GM12878 (cell line): ENCODE data around the gene RALGPS1. TPM values are rescaled to one million over a fixed set of nuclear protein-coding genes. Genes with fewer than 3 reads are reported as not detected.

Experiments
- ATAC-seq: fragments of 200-7000 bp; cut with Tn5 transposase; 3 replicates; pipeline ENCODE4 v1.9.1; 2020; ENCODE audit warnings: mild to moderate bottlenecking, moderate library complexity
- BruUV-seq: library from RNA; stranded (reverse); fragments of 400-500 nt; replicated peaks from 2 replicates; lab custom pipeline; 2021; lab: Mats Ljungman, UMichigan
- CTCF ChIA-PET: fragments of 300-600 bp; sonication (Branson Sonifier 250); formaldehyde crosslinking; extraction: SDS; loops from one replicate; lab custom pipeline; 2021; ENCODE audit warnings: inconsistent platforms; lab: Yijun Ruan, JAX
- POLR2A ChIA-PET: fragments of 350-600 bp; formaldehyde crosslinking; extraction: SDS; loops from one replicate; lab custom pipeline; 2021; ENCODE audit warnings: inconsistent platforms; lab: Charles Lee
- RAD21 ChIA-PET: fragments of 300-600 bp; sonication (Branson Sonifier 250); formaldehyde crosslinking; loops from one replicate; lab custom pipeline; 2023; ENCODE audit warnings: antibody characterized with exemption; ENCODE audit not compliant: unreplicated experiment; lab: Charles Lee
- SMC1A ChIA-PET: fragments of 300-600 bp; sonication (Branson Sonifier 250); formaldehyde crosslinking; loops from one replicate; lab custom pipeline; 2023; ENCODE audit not compliant: unreplicated experiment, uncharacterized antibody; lab: Charles Lee
- DNase-seq: peaks from one replicate; pipeline ENCODE4 v3.0.0-alpha.2; 2011; ENCODE audit warnings: low read depth, low spot score
- FAIRE-seq: peaks from 3 replicates; lab custom pipeline; 2011; peaks lifted over from hg19 to GRCh38; lab: Jason Lieb, UNC
- H2AFZ ChIP-seq: 2 replicates; pipeline ENCODE4 v1.6.0; 2011; ENCODE audit warnings: low read depth, low read length, control low read depth; ENCODE audit not compliant: control insufficient read depth
- H3K27ac ChIP-seq: 2 replicates; pipeline ENCODE4 v1.5.1; 2011; ENCODE audit warnings: control low read depth; ENCODE audit not compliant: control insufficient read depth, insufficient read depth
- H3K27me3 ChIP-seq, 2 experiments: replicated peaks in 1 of 2; 2 replicates each; pipeline versions ENCODE4 v1.6.0 to v1.6.1; 2011; ENCODE audit warnings: low read length in 1 of 2; ENCODE audit not compliant: control insufficient read depth in 2 of 2, insufficient read depth in 2 of 2
- H3K36me3 ChIP-seq, 2 experiments: 2 replicates each; pipeline ENCODE4 v1.5.1; 2011; ENCODE audit warnings: low read length in 1 of 2; ENCODE audit not compliant: control insufficient read depth in 2 of 2, insufficient read depth in 2 of 2
- H3K4me1 ChIP-seq: 2 replicates; pipeline ENCODE4 v1.6.1; 2011; ENCODE audit warnings: mild to moderate bottlenecking, low read length, moderate library complexity, mixed read lengths; ENCODE audit not compliant: control insufficient read depth, insufficient read depth
- H3K4me2 ChIP-seq: 2 replicates; pipeline ENCODE4 v1.6.0; 2011; ENCODE audit warnings: control low read depth; ENCODE audit not compliant: control insufficient read depth, insufficient read depth
- H3K4me3 ChIP-seq: fragments of 200-600 bp; sonication (generic); 2 replicates; pipeline ENCODE4 v1.5.1; 2016
- H3K79me2 ChIP-seq: 2 replicates; pipeline ENCODE4 v1.6.0; 2011; ENCODE audit warnings: low read length; ENCODE audit not compliant: control insufficient read depth, insufficient read depth
- H3K9ac ChIP-seq: 2 replicates; pipeline ENCODE4 v1.8.0; 2011; ENCODE audit warnings: low read length, control low read depth, mixed read lengths; ENCODE audit not compliant: control insufficient read depth, insufficient read depth
- H3K9me3 ChIP-seq: replicated peaks from 3 replicates; pipeline ENCODE4 v1.5.1; 2011; ENCODE audit warnings: mild to moderate bottlenecking, low read length; ENCODE audit not compliant: control insufficient read depth, insufficient read depth
- H4K20me1 ChIP-seq: 2 replicates; pipeline ENCODE4 v1.6.0; 2011; ENCODE audit not compliant: control insufficient read depth, insufficient read depth
- CEBPB ChIP-seq, 2 experiments: fragments of 150-350 bp in 1 of 2; IDR thresholded peaks; 2 replicates each; pipeline ENCODE4 v1.6.1; 2012 to 2014; ENCODE audit warnings: low read depth in 2 of 2, low read length in 2 of 2, borderline replicate concordance in 1 of 2, inconsistent platforms in 1 of 2
- MXI1 ChIP-seq: fragments of 150-350 bp; IDR thresholded peaks from 2 replicates; pipeline ENCODE4 v1.6.1; 2011; ENCODE audit warnings: low read depth, mild to moderate bottlenecking, inconsistent platforms, low read length, improper control_type of control experiment
- NFYB ChIP-seq: IDR thresholded peaks from 2 replicates; pipeline ENCODE4 v1.6.1; 2011; ENCODE audit warnings: low read depth, mild to moderate bottlenecking, low read length, improper control_type of control experiment, moderate library complexity; ENCODE audit not compliant: insufficient read depth
- NR2C1 ChIP-seq: fragments of 450-650 bp; IDR thresholded peaks from 2 replicates; pipeline ENCODE4 v1.6.1; 2017; ENCODE audit warnings: antibody characterized with exemption, mild to moderate bottlenecking, moderate library complexity
- SMAD1 ChIP-seq: fragments of 450-650 bp; IDR thresholded peaks from 2 replicates; pipeline ENCODE4 v1.6.1; 2018; ENCODE audit warnings: mild to moderate bottlenecking, low read depth; ENCODE audit not compliant: partially characterized antibody
- TAF1 ChIP-seq: IDR thresholded peaks from 2 replicates; pipeline ENCODE4 v1.6.1; 2011; ENCODE audit warnings: mild to moderate bottlenecking, low read depth, low read length, borderline replicate concordance
- TCF7 ChIP-seq: IDR thresholded peaks from 2 replicates; pipeline ENCODE4 v1.6.1; 2014; ENCODE audit warnings: antibody characterized with exemption, borderline replicate concordance
- WGBS: methylation state at CpG from one replicate; pipeline ENCODE4 v1.1.6; 2016; ENCODE audit warnings: low lambda C conversion rate; ENCODE audit not compliant: insufficient replicate concordance, insufficient coverage; ENCODE audit errors: missing lambda C conversion rate; 5-methylcytosine and 5-hydroxymethylcytosine counted together
- in situ Hi-C: fragments of 300-500 bp; cut with MboI; formaldehyde crosslinking; loops from 9 replicates; pipeline ENCODE4 v1.14.3; 2018; ENCODE audit warnings: mixed read lengths
- intact Hi-C: fragments of 100-400 bp; cut with micrococcal nuclease; formaldehyde crosslinking; loops from one replicate; pipeline ENCODE4 v1.14.2; 2022; ENCODE audit not compliant: unreplicated experiment
- polyA plus RNA-seq, 11 experiments: library from polyadenylated mRNA; depleted of rRNA in 4 of 11; unstranded in 6 of 11; stranded (reverse) in 5 of 11; fragments of >200 nt; fragmentation: Nextera tagmentation in 4 of 11; fragmentation: Illumina TruSeq in 1 of 11; extraction: Ambion mirVana in 4 of 11; extraction: Trizol in 1 of 11; gene quantifications; 1 replicate in 1 of 11; 2 replicates in 10 of 11; pipeline versions ENCODE4 v1.2.1 to v1.2.3, GENCODE V29; 2011 to 2016; ENCODE audit warnings: inconsistent platforms in 2 of 11, missing spikeins in 2 of 11, low read depth in 1 of 11
- total RNA-seq, 4 experiments: library from RNA; depleted of rRNA in 3 of 4; stranded (reverse); fragments of >200 nt in 3 of 4; fragmentation: Illumina TruSeq in 1 of 4; extraction: Trizol in 1 of 4; gene quantifications; 2 replicates each; pipeline versions ENCODE4 v1.2.1 to v1.2.3, GENCODE V29; 2013 to 2021

Gene RALGPS1
- total and polyA plus RNA-seq, 10 of the 15 experiments (the other 5 are each of a cell fraction or from before 2014, with no cell fraction given): 0.13 to 5.6 (median 2.7) TPM

DNA sequence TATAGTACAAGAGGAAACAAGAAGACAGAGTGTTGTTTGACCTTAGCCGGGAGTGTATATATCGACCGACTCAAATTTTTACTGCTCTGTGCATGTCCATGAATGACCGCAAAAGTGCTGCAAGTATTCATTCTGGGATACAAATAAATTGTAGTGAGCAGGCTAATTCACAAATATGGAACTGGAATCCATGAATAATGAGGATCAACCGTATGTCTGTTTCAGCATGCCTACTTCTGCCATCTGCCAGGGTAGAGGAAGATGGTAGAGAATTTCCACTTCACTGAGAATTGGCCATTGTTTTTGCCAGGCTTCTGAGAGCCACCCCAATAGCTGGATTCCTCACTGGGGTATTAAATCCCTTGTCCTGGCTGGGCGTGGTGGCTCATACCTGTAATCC is 8.5 kb upstream of the RALGPS1 start (continued):
- TF ChIP-seq MXI1: no peak

DNA sequence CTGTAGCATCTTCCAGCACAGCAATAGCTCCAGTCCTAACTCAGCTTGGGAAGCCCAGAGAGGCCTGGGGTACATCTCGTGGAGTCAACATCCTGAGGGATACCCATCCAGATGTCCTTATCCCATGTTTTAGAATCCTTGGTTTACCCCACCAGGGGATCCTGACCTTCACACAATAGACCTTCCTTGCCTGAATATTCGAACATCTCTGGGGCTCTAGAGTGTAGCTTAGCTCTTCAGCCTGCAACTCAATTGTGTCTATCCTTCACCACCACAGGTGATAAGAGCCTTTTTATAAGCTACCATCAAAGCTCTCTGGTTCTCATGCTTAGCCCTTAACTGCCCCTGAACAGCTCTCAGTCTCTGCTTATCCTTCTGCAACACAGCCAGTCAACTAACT is 7.5 kb upstream of the RALGPS1 start:
- ChIA-PET SMC1A (no interaction called here), CTCF (no interaction called here), POLR2A (no interaction called here), RAD21 (no interaction called here)
- ATAC-seq (no peak), DNase-seq (no peak), FAIRE-seq (no peak)
- WGBS: 14% methylated on average over 2 of the region's 2 CpGs
- no peaks in the 10 kb centered on the region; the same call in 2 of the 3 replicates for H3K9me3 ChIP-seq
- no peaks in the 10 kb centered on the region for H3K4me1 ChIP-seq
- no TSS peak for BruUV-seq
- no peaks in the 10 kb centered on the region for H4K20me1 ChIP-seq
- H3K79me2 ChIP-seq: no peaks in the 10 kb centered on the region
- TF ChIP-seq NR2C1: no peak
- TF ChIP-seq TCF7: no peak
- no peak for TF ChIP-seq TAF1
- no peak for TF ChIP-seq NFYB
- TF ChIP-seq CEBPB (IDR thresholded peaks at IDR 0.05; ENCODE audit: borderline replicate concordance in 1 of 2, low read depth in 2 of 2, low read length in 2 of 2): no peak
- no peak for TF ChIP-seq SMAD1
- H2AFZ ChIP-seq: no peak overlapping the region
- H3K27me3 ChIP-seq: no peaks in the 10 kb centered on the region; a peak in 1 of 4 replicates
- in situ Hi-C loops (no loop called here), intact Hi-C loops (no loop called here)
- no peak overlapping the region for H3K9ac ChIP-seq
- no peaks in the 10 kb centered on the region for H3K36me3 ChIP-seq
- H3K4me3 ChIP-seq: no peak overlapping the region
- H3K4me2 ChIP-seq: no peak overlapping the region
- H3K27ac ChIP-seq: no peak overlapping the region
